Putamen (tissue), 1 donor: ENCODE data around the gene FXYD7.
"Not testable (repeated sequence)": the region's sequence is repeated elsewhere in the genome, so short reads cannot be mapped to it uniquely, and the experiment has no call there.

Source experiments
- DNase-seq: peaks from one replicate; pipeline ENCODE4 v3.0.0-alpha.2; 2016; ENCODE audit warnings: low spot score

Gene FXYD7

GRCh38 chr19:35143231-35143715, at the start of gene FXYD7:
FXYD7 (plus strand) TSS chr19:35143255; CDS start chr19:35143334, 79 bp downstream.
- no peak for DNase-seq

GRCh38 chr19:35093430-35093829, 49.6 kb upstream of the FXYD7 start:
- no peak for DNase-seq

DNA sequence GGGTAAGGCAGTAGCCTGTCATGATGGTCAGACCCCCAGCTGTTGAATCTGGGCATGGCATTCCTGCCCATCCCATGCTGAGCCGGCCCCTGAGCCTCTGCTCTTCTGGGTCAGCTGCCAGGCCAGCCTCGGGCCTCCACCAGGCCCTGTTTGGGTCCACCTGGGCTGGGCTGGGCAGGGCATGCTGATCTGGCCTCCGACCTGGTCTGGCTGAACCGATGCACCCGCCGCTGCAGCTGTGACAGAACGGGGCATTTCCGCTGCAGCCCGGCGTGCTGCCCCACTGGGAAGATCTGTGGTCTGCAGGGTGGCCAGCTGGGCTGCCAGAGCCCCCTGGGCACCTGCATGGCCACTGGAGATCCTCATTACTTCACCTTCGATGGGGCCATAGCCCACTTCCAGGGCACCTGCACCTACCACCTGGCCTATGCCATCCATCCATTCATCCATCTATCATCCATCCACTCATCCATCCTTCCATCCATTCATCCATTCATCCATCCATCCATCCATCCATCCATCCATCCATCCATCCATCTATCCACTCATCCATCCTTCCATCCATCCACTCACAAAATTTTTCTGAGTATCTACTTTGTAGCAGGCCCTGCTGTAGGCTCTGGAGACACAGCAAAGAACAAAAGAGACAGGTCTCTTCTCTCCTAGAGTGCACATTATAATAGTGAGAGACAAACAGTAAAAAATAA, 49.0 kb upstream of the FXYD7 start:
- DNase-seq: no peak

GRCh38 chr19:35094656-35095055, 48.4 kb upstream of the FXYD7 start:
- DNase-seq: no peak

DNA sequence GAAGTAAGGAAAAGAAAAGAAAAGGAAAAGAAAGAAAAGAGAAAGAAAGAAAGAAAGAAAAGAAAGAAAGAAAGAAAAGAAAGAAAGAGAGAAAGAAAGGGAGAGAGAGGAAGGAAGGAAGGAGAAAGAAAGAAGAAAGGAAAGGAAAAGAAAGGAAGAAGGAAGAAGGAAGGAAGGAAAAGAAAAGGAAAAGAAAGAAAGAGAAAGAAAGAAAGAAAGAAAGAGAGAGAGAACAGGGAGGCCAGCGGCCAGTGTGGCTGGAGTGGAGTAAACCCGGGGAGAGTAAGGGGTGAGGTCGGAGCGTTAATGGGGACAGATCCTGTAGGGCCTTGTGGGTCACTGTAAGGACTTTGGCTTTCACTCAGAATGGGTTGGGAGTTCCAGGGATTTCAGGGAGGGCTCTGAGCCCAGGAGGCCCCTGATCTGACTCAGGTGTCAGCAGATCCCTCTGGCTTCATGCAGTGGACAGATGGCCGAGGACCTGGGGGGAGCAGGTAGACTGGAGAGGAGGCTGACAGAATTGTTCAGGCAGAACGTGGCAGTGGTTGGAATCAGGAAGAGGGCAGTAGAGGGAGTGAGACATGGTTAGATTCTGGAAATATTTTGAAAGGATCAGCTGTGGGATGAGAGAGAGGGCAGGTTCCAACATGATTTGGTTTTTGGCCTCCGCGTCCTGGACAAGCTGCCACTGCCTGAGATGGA, 47.2 kb upstream of the FXYD7 start:
- no peak for DNase-seq

DNA sequence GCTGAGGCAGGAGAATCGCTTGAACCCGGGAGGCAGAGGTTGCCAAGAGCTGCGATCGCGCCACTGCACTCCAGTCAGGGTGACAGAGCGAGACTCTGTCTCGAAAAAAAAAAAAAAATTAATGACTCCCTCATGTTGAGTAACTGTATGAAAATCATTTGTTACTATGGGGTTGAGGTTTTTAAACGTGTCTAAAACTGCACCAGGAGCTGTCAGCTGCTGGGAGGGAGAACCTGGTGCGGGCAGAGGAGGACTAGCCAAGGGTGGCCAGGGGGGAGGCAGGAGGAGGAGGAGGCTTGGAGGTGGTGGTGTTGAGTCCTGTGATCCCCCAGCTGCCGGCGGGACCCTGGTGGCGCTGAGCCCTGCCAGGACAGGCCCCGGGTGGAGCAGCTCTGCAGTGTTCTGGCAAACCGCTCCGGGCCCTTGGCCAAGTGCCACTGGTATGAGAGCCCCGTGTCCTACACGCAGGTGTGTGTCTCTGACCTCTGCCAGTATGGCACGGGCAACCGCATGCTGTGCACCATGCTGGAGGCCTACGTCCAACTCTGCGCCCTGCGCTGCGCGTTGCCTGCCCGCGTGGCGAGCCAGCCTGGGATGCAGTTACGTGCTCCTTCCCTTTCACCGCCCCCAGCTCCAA, 44.5 kb upstream of the FXYD7 start:
- no peak for DNase-seq

- no peak for DNase-seq
Observed at GRCh38 chr19:35099155-35099896, 43.7 kb upstream of the FXYD7 start.

DNA sequence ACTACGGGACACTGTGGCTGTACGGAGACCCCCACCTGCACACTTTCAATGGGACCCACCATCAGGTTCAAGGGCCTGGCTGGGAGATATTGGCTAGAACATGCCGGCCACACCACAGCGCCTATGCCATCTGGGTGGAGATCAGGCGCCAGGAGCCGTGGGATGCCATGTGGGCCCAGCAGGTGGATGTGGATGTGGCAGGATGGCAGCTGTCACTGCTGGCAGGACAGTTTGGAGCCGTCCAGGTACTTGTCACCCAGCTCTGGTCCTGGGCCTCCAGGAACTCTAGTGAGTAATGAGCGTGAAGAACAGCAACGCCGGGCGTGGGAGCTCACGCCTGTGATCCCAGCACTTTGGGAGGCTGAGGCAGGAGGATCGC, 43.2 kb upstream of the FXYD7 start:
- no peak for DNase-seq

DNA sequence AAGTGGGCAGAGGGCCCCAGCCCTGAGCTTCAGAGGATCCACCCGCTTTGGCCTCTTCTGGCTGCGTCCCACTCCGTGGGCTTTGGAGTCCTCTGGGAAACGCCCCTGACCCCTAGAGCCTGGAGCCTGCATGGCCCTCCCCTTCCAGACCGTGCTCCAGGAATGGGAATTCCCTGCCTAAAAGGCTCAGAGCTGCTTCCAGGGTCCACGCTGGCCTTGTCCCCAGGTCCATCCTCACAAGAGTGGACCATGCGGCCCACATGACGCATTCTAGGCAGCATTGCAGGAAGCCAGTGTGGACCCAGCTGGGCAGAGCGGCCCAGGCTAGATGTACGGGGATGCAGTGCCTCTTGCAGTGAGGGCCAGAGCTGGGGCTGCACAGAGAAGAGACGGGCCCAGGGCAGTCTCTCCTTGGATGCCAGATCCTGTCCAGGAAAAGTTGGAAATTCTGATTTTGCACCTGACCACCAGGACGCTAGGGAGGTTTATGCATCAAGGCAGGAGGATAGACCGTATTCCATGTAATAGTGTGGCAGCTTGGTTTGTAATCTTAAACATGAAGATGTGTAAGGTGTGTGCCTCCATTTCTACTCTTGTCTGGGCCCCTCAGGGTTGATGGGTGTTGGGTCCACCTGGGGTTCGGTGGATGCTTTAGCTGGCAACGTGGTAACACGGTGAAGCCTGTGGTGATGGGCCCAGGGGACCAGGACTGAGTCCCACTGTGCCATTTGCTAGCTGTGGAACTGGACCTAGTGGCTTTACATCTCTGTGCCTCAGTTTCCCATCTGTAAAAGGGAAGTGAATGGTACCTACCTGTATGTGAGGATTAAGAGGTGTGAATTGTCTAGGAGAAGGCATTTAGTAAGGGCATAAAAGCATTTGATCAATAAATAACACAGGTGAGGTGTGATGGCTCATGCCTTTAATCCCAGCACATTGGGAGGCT, 42.2 kb upstream of the FXYD7 start:
- DNase-seq: no peak

DNA sequence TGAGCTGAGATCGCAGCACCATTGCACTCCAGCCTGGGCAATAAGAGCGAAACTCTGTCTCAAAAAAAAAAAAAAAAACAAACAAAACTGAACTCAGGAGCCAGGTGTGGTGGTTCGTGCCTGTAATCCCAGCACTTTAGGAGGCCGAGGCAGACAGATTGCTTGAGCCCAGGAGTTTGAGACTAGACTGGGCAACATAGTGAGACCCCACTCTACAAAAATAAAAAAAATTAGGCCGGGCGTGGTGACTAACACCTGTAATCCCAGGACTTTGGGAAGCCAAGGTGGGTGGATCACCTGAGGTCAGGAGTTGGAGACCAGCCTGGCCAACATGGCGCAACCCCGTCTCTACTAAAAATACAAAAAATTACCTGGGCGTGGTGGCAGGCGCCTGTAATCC, 41.1 kb upstream of the FXYD7 start:
- DNase-seq: not testable (repeated sequence)

- not testable (repeated sequence) for DNase-seq
Observed at GRCh38 chr19:35103614-35104013, 39.4 kb upstream of the FXYD7 start.

- DNase-seq: no peak
Observed at GRCh38 chr19:35104361-35104760, 38.7 kb upstream of the FXYD7 start.

DNA sequence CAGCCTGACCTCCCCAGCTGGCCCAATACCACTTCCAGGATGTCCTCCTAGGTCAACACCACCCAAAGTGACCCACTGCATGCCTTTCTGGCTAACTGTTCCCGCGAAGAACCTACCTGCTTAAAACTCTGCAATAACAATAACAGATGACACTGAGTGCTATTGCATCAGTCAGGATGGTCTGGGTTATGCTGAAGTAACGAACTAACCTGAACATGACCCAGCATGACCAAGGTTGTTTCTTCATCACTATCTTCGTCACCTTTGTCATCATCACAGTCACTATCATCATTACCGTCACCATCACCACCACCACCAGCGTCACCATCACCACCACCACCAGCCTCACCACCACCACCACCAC, 38.0 kb upstream of the FXYD7 start:
- DNase-seq: no peak

- DNase-seq: no peak
Observed at GRCh38 chr19:35105411-35106290, 37.4 kb upstream of the FXYD7 start.

DNA sequence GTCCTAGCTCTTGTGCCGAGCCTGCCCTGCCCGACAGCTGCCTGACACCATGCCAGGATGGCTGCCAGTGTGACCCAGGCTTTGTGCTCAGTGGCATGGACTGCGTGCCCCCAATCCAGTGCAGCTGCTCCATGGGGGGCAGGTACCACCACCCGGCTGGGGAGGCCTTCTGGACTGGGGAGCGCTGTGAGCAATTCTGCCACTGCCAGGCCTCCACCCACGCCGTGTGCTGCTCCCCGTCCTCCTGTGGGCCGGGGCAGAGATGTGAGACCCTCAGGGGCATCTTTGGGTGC, 36.8 kb upstream of the FXYD7 start:
- DNase-seq: peak; percentile 86

DNA sequence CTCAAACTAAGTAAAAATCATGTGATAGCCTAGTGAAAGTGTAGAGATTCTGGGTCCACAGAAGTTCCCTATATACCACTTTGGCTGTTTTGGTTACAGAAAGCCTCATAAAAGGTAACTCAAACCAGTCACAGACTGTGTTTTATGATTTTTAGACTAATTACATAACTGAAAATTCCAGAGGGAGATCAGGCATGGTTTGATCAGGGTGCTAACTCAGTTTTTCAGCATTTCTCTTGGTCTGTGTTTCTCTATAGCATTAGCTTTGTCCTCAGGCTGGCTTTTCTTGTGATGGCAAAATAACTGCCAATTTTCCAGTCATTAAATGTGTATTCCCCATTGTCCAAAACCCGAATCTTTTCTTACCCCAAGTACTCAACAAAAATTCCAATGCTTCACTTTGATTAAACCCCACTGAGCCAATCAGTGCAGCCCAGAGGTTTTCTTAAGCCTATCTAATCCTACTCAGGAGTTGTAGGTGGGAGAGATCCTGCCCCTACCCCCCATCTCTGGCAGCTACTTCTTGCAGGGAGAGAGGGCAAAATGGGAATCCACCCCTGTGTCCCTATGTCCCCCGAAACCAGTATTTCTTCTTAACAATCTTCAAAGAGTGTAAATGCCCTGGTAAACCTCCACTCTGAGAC, 36.0 kb upstream of the FXYD7 start:
- no peak for DNase-seq

DNA sequence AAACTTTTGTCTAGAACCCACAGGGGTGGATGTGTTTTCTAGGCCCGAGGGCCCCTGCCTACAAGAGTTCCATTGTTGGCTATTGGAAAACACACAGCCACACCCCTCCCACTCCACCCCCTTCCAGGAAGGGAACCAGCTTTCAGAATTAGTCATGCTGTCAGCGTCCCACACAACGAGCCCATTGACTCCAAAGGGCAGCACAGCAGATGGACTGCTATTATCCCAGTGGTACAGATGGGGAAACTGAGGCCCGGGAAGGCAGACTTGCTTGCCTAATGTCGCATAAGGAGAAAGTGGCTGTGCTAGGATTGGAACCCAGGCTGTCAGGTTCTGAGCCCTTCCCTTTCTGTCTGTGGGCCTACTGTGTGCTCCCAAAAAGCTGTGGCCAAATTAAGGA, 35.5 kb upstream of the FXYD7 start:
- peak; percentile 96 for DNase-seq

DNA sequence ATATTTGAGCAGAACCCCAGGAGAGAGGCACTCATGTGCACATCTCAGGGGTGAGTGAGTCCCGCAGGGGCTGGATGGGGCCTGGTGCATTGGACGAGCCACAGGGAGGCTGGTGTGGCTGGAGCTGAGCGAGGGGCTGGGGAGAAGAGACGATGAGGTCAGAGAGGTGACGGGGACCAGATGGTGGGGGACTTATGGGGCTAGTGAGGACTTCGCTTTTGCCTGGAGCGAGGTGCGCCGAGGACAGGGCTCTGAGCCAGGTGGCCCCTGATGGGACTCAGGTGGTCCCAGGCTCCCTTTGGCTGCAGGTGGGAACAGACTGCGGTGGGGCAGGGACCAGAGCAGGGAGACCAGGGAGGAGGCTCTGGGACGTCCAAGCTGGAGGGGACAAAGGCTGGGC, 34.3 kb upstream of the FXYD7 start:
- DNase-seq: no peak

DNA sequence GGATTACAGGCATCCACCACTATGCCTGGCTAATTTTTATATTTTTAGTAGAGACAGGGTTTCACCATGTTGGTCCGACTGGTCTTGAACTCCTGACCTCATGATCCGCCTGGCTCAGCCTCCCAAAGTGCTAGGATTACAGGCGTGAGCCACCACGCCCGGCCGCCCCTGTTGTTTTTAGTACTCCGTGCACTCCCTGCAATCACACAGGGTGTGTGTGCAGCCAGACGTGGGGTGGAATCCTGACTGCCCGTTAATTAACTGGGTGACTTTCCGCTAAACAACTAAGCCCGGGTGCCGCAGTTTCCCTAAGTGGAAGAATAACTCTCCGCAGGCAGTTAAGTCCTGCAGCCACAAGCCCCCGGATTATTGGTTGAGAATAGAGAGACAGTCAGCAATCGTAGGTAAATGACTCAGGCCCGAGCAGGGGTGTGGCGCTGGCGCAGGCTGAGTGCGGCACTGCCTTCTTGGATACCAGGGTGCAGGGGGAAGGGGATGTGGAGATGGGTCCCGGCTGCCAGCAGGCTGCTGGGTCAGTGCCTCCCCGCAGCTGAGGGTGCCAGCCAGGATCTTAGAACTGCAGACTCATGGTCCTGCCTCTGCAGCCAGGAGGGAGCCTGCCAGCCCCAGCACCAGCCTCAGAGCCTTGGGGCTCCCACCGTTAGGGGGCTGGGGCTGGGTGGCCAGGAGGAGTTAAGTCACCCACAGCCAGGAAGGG, 33.5 kb upstream of the FXYD7 start:
- DNase-seq: peak; percentile 69
